Neural cell (in vitro differentiated cells): ENCODE data around the gene SRSF1. TPM values are rescaled to one million over a fixed set of nuclear protein-coding genes. Genes with fewer than 3 reads are reported as not detected.

ENCODE experiments used
- H2AFZ ChIP-seq: fragments of 200-600, 300-800 bp; sonication (generic), shearing (Covaris generic); 2 replicates; pipeline ENCODE4 v1.6.0; 2014; ENCODE audit warnings: low read depth, mild to moderate bottlenecking, antibody characterized with exemption, low read length, moderate library complexity
- H3F3A ChIP-seq: fragments of 200-600 bp; shearing (Covaris generic); 2 replicates; pipeline ENCODE4 v1.6.1; 2016; ENCODE audit warnings: mild to moderate bottlenecking, moderate library complexity, mixed read lengths, antibody characterized with exemption, low read length; ENCODE audit not compliant: insufficient read depth, poor library complexity, severe bottlenecking
- H3K27ac ChIP-seq: fragments of 200-600, 300-800 bp; sonication (generic), shearing (Covaris generic); 2 replicates; pipeline ENCODE4 v1.5.1; 2014; ENCODE audit warnings: mild to moderate bottlenecking, low read length, moderate library complexity
- H3K27me3 ChIP-seq: fragments of 300-800, 200-600 bp; sonication (generic), shearing (Covaris generic); 2 replicates; pipeline ENCODE4 v1.6.0; 2014; ENCODE audit warnings: mild to moderate bottlenecking, low read depth, low read length, moderate library complexity; ENCODE audit not compliant: insufficient read depth
- H3K36me3 ChIP-seq: fragments of 300-800, 200-600 bp; sonication (generic), shearing (Covaris generic); 2 replicates; pipeline ENCODE4 v1.5.1; 2014; ENCODE audit warnings: mild to moderate bottlenecking, antibody characterized with exemption, low read length, moderate library complexity; ENCODE audit not compliant: insufficient read depth
- H3K4me2 ChIP-seq: fragments of 300-800, 200-600 bp; sonication (generic), shearing (Covaris generic); 2 replicates; pipeline ENCODE4 v1.6.0; 2014; ENCODE audit warnings: mild to moderate bottlenecking, low read length
- H3K4me3 ChIP-seq: fragments of 300-800, 200-600 bp; sonication (generic), shearing (Covaris generic); 2 replicates; pipeline ENCODE4 v1.5.1; 2014; ENCODE audit warnings: mild to moderate bottlenecking, low read length, moderate library complexity
- H3K79me2 ChIP-seq: fragments of 200-600 bp; shearing (Covaris generic); replicated peaks from 2 replicates; pipeline ENCODE4 v1.6.0; 2014; ENCODE audit warnings: mild to moderate bottlenecking, low read length, moderate library complexity; ENCODE audit not compliant: insufficient read depth
- H3K9ac ChIP-seq: fragments of 300-800, 200-600 bp; sonication (generic), shearing (Covaris generic); 2 replicates; pipeline ENCODE4 v1.6.1; 2016; ENCODE audit warnings: mild to moderate bottlenecking, low read length, mixed read lengths
- H3K9me2 ChIP-seq: fragments of 200-600 bp; shearing (Covaris generic); 2 replicates; pipeline ENCODE4 v1.6.1; 2016; ENCODE audit warnings: mild to moderate bottlenecking, low read length, mixed read lengths; ENCODE audit not compliant: insufficient read depth
- H3K9me3 ChIP-seq: fragments of 200-600, 300-800 bp; sonication (generic), shearing (Covaris generic); 2 replicates; pipeline ENCODE4 v1.6.1; 2016; ENCODE audit warnings: mild to moderate bottlenecking, mixed run types, low read length, moderate library complexity, mixed read lengths
- H4K20me1 ChIP-seq: fragments of 200-600 bp; shearing (Covaris generic); 2 replicates; pipeline ENCODE4 v1.6.1; 2016; ENCODE audit warnings: mild to moderate bottlenecking, mixed run types; ENCODE audit not compliant: insufficient read depth
- CTCF ChIP-seq: fragments of 450-650 bp; IDR thresholded peaks from 2 replicates; pipeline ENCODE4 v1.5.1; 2014; ENCODE audit warnings: antibody characterized with exemption, mild to moderate bottlenecking, moderate library complexity; ENCODE audit not compliant: poor library complexity, severe bottlenecking
- EP300 ChIP-seq: fragments of 450-650 bp; conservative IDR thresholded peaks from 2 replicates; pipeline ENCODE4 v1.6.1; 2014; ENCODE audit warnings: antibody characterized with exemption, mild to moderate bottlenecking, moderate library complexity; ENCODE audit not compliant: poor library complexity, severe bottlenecking
- EZH2 ChIP-seq: fragments of 200-600, 300-800 bp; shearing (Covaris generic), sonication (generic); IDR thresholded peaks from 2 replicates; pipeline ENCODE4 v1.6.1; 2014; ENCODE audit warnings: antibody characterized with exemption, low read length, borderline replicate concordance, mild to moderate bottlenecking; ENCODE audit not compliant: insufficient read depth, poor library complexity, severe bottlenecking
- MXI1 ChIP-seq: fragments of 450-650 bp; conservative IDR thresholded peaks from 2 replicates; pipeline ENCODE4 v1.6.1; 2014; ENCODE audit warnings: antibody characterized with exemption, mild to moderate bottlenecking; ENCODE audit not compliant: poor library complexity, severe bottlenecking
- POLR2AphosphoS5 ChIP-seq: IDR thresholded peaks from 2 replicates; pipeline ENCODE4 v1.6.1; 2012
- RAD21 ChIP-seq: fragments of 450-650 bp; conservative IDR thresholded peaks from 2 replicates; pipeline ENCODE4 v1.6.1; 2014; ENCODE audit warnings: antibody characterized with exemption, mild to moderate bottlenecking, moderate library complexity
- REST ChIP-seq: IDR thresholded peaks from 2 replicates; pipeline ENCODE4 v1.6.1; 2012; ENCODE audit warnings: borderline replicate concordance
- SMC3 ChIP-seq: fragments of 450-650 bp; conservative IDR thresholded peaks from 2 replicates; pipeline ENCODE4 v1.6.1; 2014; ENCODE audit warnings: antibody characterized with exemption, mild to moderate bottlenecking, moderate library complexity; ENCODE audit not compliant: poor library complexity
- TAF1 ChIP-seq: IDR thresholded peaks from 2 replicates; pipeline ENCODE4 v1.6.1; 2012; ENCODE audit warnings: low read depth
- polyA plus RNA-seq: library from polyadenylated mRNA; depleted of rRNA; stranded (reverse); fragments of >200 nt; gene quantifications from 2 replicates; pipeline ENCODE4 v1.2.3, GENCODE V29; 2014

The SRSF1 gene
- polyA plus RNA-seq, 1 donor from 2014 or later, result 380 TPM

- H3K9me2 ChIP-seq, result no peaks in the 10 kb centered on the region
- no peaks in the 10 kb centered on the region for H4K20me1 ChIP-seq
- TF ChIP-seq EZH2, result no peak
- TF ChIP-seq EP300, result no peak
- no peak for TF ChIP-seq TAF1
- no peak for TF ChIP-seq POLR2AphosphoS5
- no peak for TF ChIP-seq CTCF
- TF ChIP-seq MXI1, result no peak
- no peaks in the 10 kb centered on the region for H3K27me3 ChIP-seq
- H3K9me3 ChIP-seq, result no peaks in the 10 kb centered on the region
- no peak overlapping the region for H3K4me3 ChIP-seq
- H2AFZ ChIP-seq, result no peak overlapping the region
- H3K36me3 ChIP-seq, result no peaks in the 10 kb centered on the region
- no peaks in the 10 kb centered on the region for H3F3A ChIP-seq
- H3K79me2 ChIP-seq, result no peaks in the 10 kb centered on the region
- H3K27ac ChIP-seq, result no peak overlapping the region
- no peak overlapping the region for H3K4me2 ChIP-seq
- no peak overlapping the region for H3K9ac ChIP-seq
Measured at GRCh38 chr17:57966875-57967274, 40.2 kb downstream of the SRSF1 start.

GRCh38 chr17:57966246-57966645 is 40.8 kb downstream of the SRSF1 start:
- TF ChIP-seq EP300 (no peak), POLR2AphosphoS5 (no peak), TAF1 (no peak), MXI1 (no peak)

DNA sequence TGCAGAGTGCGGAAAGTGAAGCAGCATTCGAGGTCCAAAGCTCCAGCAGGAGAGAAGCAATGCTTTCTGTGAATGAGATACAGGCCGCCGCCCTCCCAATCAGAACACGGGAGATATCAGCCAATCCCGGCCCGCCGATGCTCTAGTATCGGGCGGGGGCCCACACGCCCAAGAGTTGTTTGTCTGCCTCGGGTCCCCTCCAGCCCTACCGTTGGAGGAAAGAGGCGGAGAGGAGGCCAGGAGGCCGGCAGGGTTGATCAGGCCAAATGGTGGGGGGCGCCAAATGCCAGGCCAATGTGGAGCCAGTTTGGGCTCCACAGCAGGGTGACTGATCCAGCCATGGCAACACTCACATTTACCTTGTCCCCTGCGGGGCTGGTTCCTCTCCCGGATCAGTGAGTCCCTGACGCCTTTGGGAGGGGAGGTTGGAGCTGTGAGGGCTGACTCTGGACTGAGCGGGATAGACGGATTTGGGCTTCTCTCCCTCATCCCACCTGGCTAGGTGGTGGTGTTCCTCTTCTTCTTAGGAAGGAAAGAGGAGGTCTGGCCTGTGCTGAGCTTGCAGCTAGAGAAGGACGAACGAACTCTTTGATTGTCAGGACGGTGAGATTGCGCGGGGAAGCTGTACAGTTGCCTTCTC is 41.4 kb downstream of the SRSF1 start:
- no peak overlapping the region for H2AFZ ChIP-seq
- H3K27ac ChIP-seq, result no peak overlapping the region
- H4K20me1 ChIP-seq, result no peaks in the 10 kb centered on the region
- H3K79me2 ChIP-seq, result no peaks in the 10 kb centered on the region
- no peaks in the 10 kb centered on the region for H3K9me2 ChIP-seq
- H3K4me3 ChIP-seq, result no peak overlapping the region
- no peaks in the 10 kb centered on the region for H3K9me3 ChIP-seq
- TF ChIP-seq EZH2 (no peak), RAD21 (no peak)
- no peak overlapping the region for H3K4me2 ChIP-seq
- no peak overlapping the region for H3K9ac ChIP-seq
- H3K27me3 ChIP-seq, result no peaks in the 10 kb centered on the region
- no peaks in the 10 kb centered on the region for H3F3A ChIP-seq
- no peaks in the 10 kb centered on the region for H3K36me3 ChIP-seq

More at GRCh38 chr17:57966246-57966645, 40.8 kb downstream of the SRSF1 start:
- H3K27me3 ChIP-seq, result no peaks in the 10 kb centered on the region
- no peaks in the 10 kb centered on the region for H3K79me2 ChIP-seq
- no peak overlapping the region for H2AFZ ChIP-seq
- no peaks in the 10 kb centered on the region for H4K20me1 ChIP-seq
- H3K27ac ChIP-seq, result no peak overlapping the region
- H3K4me2 ChIP-seq, result no peak overlapping the region
- H3K9me2 ChIP-seq, result no peaks in the 10 kb centered on the region
- H3K9me3 ChIP-seq, result no peaks in the 10 kb centered on the region
- H3F3A ChIP-seq, result no peaks in the 10 kb centered on the region
- H3K9ac ChIP-seq, result no peak overlapping the region
- no peak overlapping the region for H3K4me3 ChIP-seq
- no peaks in the 10 kb centered on the region for H3K36me3 ChIP-seq

DNA sequence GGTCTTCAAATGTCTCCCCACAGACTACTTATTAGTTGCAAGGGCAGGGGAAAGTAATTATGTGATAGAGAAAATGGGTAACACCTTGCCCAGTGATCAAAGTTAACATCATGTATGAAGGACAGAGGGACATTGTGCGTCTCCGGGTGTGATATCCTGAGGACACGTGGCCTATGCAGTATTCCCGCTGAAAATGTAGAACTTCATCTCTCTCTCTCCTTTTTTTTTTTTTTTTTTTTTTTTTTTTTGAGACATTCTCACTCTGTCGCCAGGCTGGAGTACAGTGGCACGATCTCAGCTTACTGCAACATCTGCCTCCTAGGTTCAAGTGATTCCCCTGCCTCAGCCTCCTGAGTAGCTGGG is 43.9 kb downstream of the SRSF1 start:
- no peaks in the 10 kb centered on the region for H3K36me3 ChIP-seq
- H3K9ac ChIP-seq, result no peak overlapping the region
- no peak overlapping the region for H3K27ac ChIP-seq
- TF ChIP-seq CTCF, result no peak
- TF ChIP-seq MXI1, result no peak
- no peak for TF ChIP-seq EZH2
- no peak for TF ChIP-seq EP300
- no peak for TF ChIP-seq POLR2AphosphoS5
- no peak for TF ChIP-seq REST
- TF ChIP-seq RAD21, result no peak
- no peak for TF ChIP-seq SMC3
- no peak for TF ChIP-seq TAF1
- no peaks in the 10 kb centered on the region for H3K27me3 ChIP-seq
- no peaks in the 10 kb centered on the region for H4K20me1 ChIP-seq
- H3K4me3 ChIP-seq, result no peak overlapping the region
- H3K4me2 ChIP-seq, result no peak overlapping the region
- no peaks in the 10 kb centered on the region for H3K9me3 ChIP-seq
- H3K79me2 ChIP-seq, result no peaks in the 10 kb centered on the region
- H3K9me2 ChIP-seq, result no peaks in the 10 kb centered on the region
- H3F3A ChIP-seq, result no peaks in the 10 kb centered on the region
- no peak overlapping the region for H2AFZ ChIP-seq
